Measurements from ENCODE around the gene ULBP3. TPM values are rescaled to one million over a fixed set of nuclear protein-coding genes. Genes with fewer than 3 reads are reported as not detected.
"Not testable (repeated sequence)": the region's sequence is repeated elsewhere in the genome, so short reads cannot be mapped to it uniquely, and the experiment has no call there.

ULBP3 gene
- total and polyA plus RNA-seq, 9 of the 15 experiments (the other 6 are each of a cell fraction or from before 2014, with no cell fraction given) = 0.25 to 0.33 TPM; not detected in 7

DNA sequence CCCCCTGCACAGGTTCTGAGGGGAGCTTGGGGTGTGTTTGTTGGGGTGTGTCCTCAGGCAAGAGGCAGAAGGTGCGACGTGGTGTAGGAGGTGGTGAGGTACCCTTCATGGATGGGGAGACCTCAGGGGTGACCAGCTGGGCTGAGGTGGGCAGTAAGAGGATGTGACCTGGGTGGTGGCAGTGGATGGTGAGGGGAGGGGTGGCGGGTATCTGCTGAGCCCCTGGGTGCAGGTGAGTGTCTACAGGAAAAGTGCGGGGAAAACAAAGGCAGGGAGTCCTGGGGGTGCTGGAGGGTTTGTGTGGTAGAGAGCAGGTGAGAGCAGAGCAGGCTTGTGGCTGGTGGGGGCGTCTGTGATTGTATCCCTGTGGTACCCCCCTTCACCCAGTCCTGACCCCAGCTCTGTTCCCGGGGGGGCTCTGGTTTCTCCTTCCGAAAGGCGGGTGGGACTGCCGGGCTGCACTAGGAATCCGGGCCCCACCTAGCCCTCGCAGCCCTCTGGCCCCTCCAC is 44.2 kb downstream of the ULBP3 start:
- H3K27ac ChIP-seq (ENCODE audit: extremely low read depth, low read depth, low read length) = no peak overlapping the region
- no peak overlapping the region for H3K4me3 ChIP-seq
- no peaks in the 10 kb centered on the region for H3K9me1 ChIP-seq (ENCODE audit: control insufficient read depth, insufficient read depth, low read length)
- 0% methylated on average over 11 of the region's 11 CpGs for WGBS (ENCODE audit: insufficient coverage, low coverage, missing lambda C conversion rate)
- H3K9ac ChIP-seq (ENCODE audit: insufficient read depth in 1 of 2, low read depth in 2 of 2, low read length in 2 of 2) = no peak overlapping the region
- TF ChIP-seq ELF2 (CRISPR knock-in tag; IDR thresholded peaks at IDR 0.05) (no peak), RFX7 (CRISPR knock-in tag; IDR thresholded peaks at IDR 0.05) (no peak), SREBF1 (IDR thresholded peaks at IDR 0.05; ENCODE audit: borderline replicate concordance, low read depth, low read length) (no peak), CBFA2T2 (conservative IDR thresholded peaks at IDR 0.05) (no peak), NFYB (IDR thresholded peaks at IDR 0.05; ENCODE audit: extremely low read depth, insufficient read length) (no peak), U2AF2 (optimal IDR thresholded peaks at IDR 0.05; ENCODE audit: low read depth, low read length) (no peak), TAF15 (IDR thresholded peaks at IDR 0.05; ENCODE audit: low read depth, low read length) (no peak), TEAD4 (IDR thresholded peaks at IDR 0.05; ENCODE audit: low read length) (no peak), TEAD4 (CRISPR knock-in tag; IDR thresholded peaks at IDR 0.05; ENCODE audit: borderline replicate concordance) (no peak)
- TF ChIP-seq, protein P1, sequence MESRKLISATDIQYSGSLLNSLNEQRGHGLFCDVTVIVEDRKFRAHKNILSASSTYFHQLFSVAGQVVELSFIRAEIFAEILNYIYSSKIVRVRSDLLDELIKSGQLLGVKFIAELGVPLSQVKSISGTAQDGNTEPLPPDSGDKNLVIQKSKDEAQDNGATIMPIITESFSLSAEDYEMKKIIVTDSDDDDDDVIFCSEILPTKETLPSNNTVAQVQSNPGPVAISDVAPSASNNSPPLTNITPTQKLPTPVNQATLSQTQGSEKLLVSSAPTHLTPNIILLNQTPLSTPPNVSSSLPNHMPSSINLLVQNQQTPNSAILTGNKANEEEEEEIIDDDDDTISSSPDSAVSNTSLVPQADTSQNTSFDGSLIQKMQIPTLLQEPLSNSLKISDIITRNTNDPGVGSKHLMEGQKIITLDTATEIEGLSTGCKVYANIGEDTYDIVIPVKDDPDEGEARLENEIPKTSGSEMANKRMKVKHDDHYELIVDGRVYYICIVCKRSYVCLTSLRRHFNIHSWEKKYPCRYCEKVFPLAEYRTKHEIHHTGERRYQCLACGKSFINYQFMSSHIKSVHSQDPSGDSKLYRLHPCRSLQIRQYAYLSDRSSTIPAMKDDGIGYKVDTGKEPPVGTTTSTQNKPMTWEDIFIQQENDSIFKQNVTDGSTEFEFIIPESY (CRISPR knock-in tag; IDR thresholded peaks at IDR 0.05) = no peak
- no peak overlapping the region for H3K4me2 ChIP-seq (ENCODE audit: insufficient read depth, low read length)
- no peaks in the 10 kb centered on the region for H3K9me3 ChIP-seq (replicated peaks; ENCODE audit: control insufficient read depth, insufficient read depth, low read depth, low read length)
- BruUV-seq (replicated peaks) = no TSS peak
- H3K36me3 ChIP-seq (ENCODE audit: control insufficient read depth, insufficient read depth, low read length) = no peaks in the 10 kb centered on the region
- POLR2A ChIA-PET = interaction anchor here (0.5 to 1.0 kb wide), 2 partner anchors 328 to 487 kb away, joined by 3 read pairs; no protein-coding TSS in a partner anchor
- no peak for FAIRE-seq
- no peak for ATAC-seq
- H4K20me1 ChIP-seq (replicated peaks; ENCODE audit: control insufficient read depth, insufficient read depth, low read length) = 0 out of 2 replicates have a peak, but pooled peaks cover 3% of the 10 kb centered on the region
- H3K79me2 ChIP-seq (ENCODE audit: control insufficient read depth, insufficient read depth, low read length) = no peaks in the 10 kb centered on the region
- H2AFZ ChIP-seq (ENCODE audit: low read depth, low read length) = no peak overlapping the region
- H3K4me1 ChIP-seq (replicated peaks in 1 of 2; ENCODE audit: control insufficient read depth in 2 of 2, insufficient read depth in 2 of 2, low read length in 2 of 2) = peaks cover 0 to 9% of the 10 kb centered on the region in 2 experiments; a peak in 1 of 5 replicates
- DNase-seq (ENCODE audit: extremely low read depth in 1 of 4, low spot score in 3 of 4) = no peak
- intact Hi-C loops (cut with micrococcal nuclease) (no loop called here), in situ Hi-C loops (cut with MboI) (no loop called here)
- H3K27me3 ChIP-seq (ENCODE audit: control insufficient read depth in 2 of 2, insufficient read depth in 2 of 2, low read length in 2 of 2) = peaks cover 37 to 60% of the 10 kb centered on the region in 2 experiments
- CTCF ChIA-PET (ENCODE audit: low intra/inter-chr PET ratio) = interaction anchor here (0.9 kb wide), 1 partner anchor 9 kb away, joined by 3 read pairs; no protein-coding TSS in a partner anchor

DNA sequence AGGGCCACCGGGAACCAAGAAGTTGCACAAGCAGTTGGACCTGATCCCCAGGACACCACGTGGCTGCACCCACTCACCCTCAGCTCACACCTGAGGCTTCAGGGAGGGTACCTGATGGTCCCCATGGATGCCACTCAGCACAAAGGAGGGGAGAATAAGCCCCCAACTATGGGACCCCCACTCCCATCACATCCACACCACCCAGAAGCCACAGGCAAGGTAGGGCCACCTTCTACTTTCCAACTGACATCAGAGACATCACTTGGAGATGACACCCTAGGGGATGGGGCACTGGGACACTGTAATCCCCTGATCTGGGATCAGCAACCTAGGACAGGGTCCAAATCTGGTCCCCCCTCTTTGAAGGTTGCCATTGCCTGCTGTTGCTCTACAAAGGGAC is 44.9 kb downstream of the ULBP3 start:
- H3K4me1 ChIP-seq (replicated peaks in 1 of 2; ENCODE audit: control insufficient read depth in 2 of 2, insufficient read depth in 2 of 2, low read length in 2 of 2); in situ Hi-C loops (cut with MboI); ATAC-seq; H3K4me2 ChIP-seq (ENCODE audit: insufficient read depth, low read length); H4K20me1 ChIP-seq (replicated peaks; ENCODE audit: control insufficient read depth, insufficient read depth, low read length); DNase-seq (ENCODE audit: extremely low read depth in 1 of 4, low spot score in 3 of 4); H2AFZ ChIP-seq (ENCODE audit: low read depth, low read length); H3K36me3 ChIP-seq (ENCODE audit: control insufficient read depth, insufficient read depth, low read length); POLR2A ChIA-PET; CTCF ChIA-PET (ENCODE audit: low intra/inter-chr PET ratio); H3K4me3 ChIP-seq; H3K27ac ChIP-seq (ENCODE audit: extremely low read depth, low read depth, low read length); H3K79me2 ChIP-seq (ENCODE audit: control insufficient read depth, insufficient read depth, low read length); FAIRE-seq; intact Hi-C loops (cut with micrococcal nuclease); H3K9me1 ChIP-seq (ENCODE audit: control insufficient read depth, insufficient read depth, low read length); H3K9me3 ChIP-seq (replicated peaks; ENCODE audit: control insufficient read depth, insufficient read depth, low read depth, low read length); BruUV-seq (replicated peaks); H3K9ac ChIP-seq (ENCODE audit: insufficient read depth in 1 of 2, low read depth in 2 of 2, low read length in 2 of 2): not testable (repeated sequence)
- 0% methylated on average over 2 of the region's 2 CpGs for WGBS (ENCODE audit: insufficient coverage, low coverage, missing lambda C conversion rate)
- H3K27me3 ChIP-seq (ENCODE audit: control insufficient read depth in 2 of 2, insufficient read depth in 2 of 2, low read length in 2 of 2) = peaks cover 37 to 57% of the 10 kb centered on the region in 2 experiments
